ENCODE data around the gene MLX.
A peak's percentile ranks its signal among the peaks of the same experiment; 100 is the strongest.

MLX gene, protein sequence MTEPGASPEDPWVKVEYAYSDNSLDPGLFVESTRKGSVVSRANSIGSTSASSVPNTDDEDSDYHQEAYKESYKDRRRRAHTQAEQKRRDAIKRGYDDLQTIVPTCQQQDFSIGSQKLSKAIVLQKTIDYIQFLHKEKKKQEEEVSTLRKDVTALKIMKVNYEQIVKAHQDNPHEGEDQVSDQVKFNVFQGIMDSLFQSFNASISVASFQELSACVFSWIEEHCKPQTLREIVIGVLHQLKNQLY

DNA sequence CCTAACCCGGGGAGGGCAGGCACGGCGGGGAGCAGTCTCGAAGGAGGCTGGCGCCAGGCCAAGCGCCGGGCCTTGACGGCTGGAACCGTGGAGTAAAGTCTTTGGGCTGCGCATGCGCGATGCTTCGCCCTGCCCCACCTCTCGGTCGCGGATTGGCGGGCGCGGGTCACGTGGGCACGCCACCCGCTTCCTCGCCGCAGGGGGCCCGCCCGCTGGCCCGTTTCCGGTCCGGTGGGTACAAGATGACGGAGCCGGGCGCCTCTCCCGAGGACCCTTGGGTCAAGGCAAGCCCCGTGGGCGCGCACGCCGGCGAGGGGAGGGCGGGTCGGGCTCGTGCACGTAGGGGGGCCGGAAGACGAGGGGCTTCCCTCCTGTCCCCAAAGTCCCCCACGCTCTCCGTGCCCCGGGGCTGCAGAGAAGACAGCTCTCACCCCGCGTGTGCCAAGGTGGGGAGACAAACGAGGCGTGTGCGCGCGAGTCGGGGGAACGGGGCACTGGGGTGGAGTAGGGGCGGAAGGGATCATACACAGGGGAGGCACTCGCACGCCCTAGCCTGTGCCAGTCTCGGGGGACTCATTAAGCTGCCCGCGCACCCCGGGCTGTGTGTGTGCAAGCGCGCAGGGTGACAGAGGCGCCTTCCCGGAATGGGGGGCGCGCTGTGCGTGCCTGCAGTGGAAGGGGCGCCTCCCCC is at the start of gene MLX:
Gene MLX (plus strand): TSS at position 218 of the 691 bp plus-strand sequence. CDS start 25 bp downstream, at position 243.
- peak; percentile 100 for DNase-seq (ENCODE audit: low spot score)

DNA sequence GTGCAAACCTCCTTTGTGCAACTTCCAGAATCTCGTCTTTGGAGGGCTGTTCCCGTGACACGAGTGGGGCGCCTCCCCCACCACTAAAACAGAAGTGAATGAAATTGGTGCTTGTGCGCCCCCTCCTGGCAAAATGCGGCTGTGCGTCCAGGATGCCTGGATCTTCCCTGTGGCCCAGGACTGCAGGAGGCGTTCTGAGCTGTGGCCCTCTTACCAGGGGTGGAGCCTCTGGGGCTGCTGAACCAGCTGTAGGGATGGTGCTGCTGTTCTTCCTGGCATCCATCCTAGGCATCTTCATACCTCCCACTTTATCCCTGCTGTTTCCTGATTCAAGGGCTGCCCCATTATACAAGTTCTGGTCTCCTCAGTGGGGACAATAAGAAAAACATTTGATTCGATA is 49.4 kb upstream of the MLX start:
- peak; percentile 97 for DNase-seq (ENCODE audit: low spot score)

DNA sequence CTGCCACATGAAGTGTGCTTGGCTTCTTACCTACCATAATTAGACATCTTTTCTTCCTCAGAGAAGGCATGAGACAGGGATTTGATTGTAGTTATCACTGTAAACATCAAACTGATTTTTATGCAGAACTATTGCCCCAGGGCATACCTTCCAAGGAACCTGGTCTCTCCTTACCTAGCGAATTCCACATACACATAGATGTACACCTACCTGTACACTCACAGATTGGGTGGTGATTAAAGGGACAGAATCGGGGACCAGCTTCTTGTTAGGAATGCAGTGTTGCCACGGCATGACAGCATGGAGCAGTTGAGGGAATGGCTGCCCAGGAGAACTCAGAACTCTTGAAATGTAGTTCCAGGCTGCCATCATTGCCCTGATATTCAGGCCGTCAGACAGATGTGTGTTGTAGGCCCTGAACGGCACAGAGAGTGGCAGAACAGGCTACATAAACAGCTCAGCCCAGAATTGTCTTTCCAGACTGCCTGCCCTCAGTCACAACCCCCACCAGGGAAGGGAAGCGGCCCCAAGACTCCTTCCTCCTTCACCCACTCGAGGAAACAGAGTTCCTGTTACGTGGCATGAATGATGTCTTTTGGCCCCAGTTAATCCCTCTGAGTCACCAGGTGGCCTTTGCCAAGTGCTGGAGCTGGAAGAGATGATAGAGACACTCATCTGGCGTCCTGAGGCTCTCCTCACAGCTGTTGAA is 48.7 kb upstream of the MLX start:
- peak; percentile 89 for DNase-seq (ENCODE audit: low spot score)

DNA sequence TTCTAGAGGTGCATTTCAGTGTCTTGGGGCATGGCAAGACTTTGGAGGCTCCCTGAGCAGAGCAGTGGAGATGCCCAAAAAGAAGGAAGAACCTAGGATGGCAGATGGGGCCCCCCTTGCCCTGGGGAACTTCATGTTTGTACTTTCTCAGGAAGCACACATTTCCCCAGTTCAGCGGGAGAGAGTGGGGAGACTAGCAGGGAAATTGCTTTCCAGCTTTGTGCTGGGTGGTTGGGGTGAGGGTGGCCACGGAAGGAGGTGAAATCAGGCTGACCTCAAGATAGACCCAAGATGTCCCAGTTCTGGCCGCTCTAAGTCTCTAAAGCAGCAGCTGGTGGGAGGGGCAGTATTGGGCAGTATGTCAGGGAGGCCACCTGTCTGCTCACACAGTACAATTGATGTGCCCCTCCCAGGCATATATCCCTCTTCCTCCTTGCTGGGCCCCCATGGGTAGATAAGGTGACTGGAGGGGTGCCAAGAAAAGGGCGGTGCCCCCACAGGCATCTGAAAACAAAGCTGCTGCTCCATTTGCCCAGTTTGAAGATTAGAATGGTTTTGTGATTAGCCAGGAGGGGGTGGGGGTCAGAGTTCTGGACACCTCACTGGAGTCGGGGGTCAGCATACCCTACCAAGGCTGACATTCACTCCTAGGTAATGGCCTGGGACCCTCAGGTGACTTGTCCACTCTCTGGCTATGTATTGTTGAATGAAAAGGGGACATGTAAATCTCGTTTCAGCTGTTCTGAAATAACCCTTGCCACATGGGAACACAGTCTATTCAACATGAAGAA is 48.0 kb upstream of the MLX start:
- DNase-seq (ENCODE audit: low spot score), result no peak

DNA sequence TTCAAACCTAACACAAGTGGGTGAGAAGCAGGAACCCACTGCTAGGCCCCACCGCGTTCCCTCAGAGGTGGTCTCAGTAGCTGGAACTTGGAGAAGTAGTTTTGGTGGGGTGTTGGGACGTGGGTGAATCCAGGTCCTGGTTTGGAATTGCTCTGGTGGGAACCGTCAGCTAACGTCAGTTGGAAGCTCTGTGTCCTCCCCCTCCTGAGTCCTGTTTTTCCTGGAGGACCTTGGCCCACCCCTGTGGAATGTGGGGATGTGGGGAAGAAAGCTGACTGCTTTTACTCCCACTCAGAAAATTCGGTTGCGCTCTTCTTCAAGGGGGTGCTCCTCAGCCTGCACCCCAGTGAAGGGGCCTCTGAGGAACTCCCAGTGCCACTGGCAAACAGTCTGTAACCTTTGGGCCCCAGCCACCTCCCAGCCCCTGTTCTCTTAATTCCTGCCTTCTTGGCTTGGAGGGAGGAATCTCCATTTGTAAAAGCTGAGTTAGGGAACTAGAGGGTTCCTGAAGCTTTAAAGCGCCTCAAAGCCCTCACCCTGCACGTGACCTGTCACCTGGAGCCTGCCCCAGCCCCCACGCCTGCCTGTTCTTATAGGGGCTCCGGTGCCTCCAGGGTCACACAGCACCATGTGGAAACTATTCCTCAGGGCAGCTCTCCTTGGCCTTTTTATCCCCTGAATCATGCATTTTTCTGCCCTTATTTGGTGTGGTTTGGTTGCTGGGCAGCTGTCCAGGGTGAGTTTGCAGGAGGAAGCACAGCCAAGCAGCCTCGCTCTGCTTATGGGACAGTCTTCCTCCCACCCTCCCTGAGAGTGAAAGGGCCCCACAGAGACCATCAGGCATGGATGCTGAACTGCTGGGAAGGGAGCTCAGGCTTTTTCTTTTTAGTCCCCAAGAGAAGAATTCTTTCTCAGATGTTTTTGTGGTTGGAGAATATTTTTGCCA is 47.1 kb upstream of the MLX start:
- DNase-seq (ENCODE audit: low spot score), result peak; percentile 93

DNA sequence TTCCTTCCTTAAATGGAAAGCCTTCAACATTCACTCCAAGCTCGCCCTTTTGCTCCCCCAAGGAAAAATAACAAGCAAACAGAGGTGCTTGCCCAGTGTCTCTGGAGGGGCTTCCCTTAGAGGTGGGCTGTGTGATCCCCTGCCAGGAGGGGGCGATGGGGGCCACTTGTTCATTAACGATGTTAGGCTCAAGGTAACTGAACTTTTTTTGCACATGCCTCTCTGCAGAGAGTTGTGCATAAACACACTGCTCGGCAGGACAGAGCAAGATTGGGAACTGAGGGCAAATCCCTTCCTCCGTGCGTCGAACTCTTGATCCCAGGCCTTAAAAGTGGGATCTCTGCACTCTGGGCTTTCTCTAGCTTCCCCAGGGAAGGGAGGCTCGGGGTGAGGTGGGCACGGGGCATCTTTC is 46.4 kb upstream of the MLX start:
- DNase-seq (ENCODE audit: low spot score), result no peak

DNA sequence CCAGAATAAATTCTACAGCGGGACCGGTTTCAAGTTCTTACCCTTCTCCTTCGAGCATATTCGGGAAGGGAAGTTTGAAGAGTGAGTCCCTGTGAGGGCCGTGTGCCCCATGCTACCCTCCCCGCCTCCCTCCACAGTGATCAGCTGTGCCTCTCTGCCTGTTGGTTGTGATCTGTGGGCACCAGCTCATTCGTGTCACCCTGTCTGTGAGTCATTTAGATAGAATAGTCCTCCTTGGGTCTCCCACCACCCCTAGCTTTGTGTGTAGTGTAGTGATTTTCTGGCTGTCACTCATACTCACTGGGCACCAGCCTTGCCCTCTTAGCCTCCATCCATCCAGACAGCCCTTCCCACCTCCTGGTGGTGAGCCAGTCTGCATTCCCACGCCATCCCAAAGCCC is 45.9 kb upstream of the MLX start:
- no peak for DNase-seq (ENCODE audit: low spot score)

DNA sequence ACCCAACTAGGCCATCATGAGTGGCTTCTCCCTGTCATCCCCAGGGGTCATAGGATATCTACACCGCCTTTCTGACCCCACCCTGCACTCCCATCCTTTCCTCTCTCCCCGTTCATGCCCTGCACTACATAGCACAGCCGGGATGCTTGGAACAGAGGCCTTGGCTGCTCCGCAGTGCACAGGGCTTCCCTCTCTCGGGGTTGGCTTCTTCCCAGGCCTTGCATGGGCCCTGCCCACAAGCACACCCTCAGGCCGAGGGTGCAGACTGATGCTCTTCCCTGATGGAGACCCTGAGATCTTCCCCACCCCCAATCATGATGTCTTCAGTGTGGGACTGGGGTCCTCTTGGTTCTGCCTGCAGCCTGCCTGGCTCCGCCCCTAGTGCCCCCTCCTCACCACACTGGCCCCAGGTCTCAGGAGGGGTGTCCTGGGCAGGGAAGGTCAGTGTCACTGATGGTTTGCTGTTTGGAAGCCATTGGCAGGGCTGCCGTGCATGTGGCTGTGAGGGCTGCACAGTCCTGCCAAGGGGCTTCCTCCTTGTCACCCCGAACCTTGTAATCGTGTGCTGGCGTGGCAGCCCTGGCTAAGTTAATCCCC is 45.1 kb upstream of the MLX start:
- DNase-seq (ENCODE audit: low spot score), result no peak

DNA sequence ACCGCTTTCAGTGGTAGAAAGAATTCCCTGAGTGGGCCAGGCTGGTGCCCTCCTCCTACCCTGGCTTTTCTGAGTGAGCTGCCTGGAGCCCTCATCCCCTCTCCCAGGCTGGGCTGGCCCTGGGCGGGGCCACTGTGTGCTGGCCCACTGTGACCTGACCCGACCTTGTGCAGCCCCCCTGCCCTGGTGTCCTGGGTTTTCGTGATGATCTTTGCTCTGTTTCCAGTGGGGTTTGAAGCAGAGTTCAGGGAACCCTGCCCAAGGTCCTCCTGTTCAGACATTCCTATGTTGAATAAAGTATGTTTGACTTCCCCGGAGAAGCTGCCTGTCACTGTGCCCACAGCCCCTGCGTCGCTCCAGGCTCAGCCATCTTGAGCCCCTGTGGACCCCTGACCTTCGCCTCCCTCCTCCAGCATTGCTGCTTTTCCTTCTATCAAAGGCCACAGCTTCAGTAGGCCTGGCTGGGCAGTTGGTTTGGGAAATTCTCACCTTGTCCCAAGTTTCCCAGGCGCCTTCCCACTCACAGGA is 44.6 kb upstream of the MLX start:
- DNase-seq (ENCODE audit: low spot score), result no peak

DNA sequence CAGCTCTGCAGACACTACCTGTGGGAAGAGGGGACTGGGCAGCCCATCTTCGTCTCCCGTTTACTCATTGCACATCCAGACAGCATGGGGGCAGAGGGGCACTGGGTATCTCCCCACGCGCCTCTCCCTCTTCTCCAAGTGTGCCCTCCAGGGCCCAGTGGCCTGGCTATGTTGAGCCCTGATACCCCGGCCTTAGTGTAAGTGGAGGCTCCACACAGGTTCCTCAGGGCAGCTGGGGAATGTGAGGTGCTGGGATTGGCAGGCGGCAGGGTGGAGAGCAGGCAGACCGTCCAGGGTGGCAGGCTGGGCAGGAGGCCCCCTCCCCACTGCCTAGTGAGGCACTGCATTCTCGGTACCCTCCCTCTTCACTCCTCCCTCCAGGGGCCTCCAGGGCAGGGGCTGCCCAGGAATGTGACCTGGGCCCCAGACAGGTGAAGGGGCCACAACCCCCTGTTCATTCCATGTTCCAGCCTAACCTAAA is 44.1 kb upstream of the MLX start:
- no peak for DNase-seq (ENCODE audit: low spot score)

DNA sequence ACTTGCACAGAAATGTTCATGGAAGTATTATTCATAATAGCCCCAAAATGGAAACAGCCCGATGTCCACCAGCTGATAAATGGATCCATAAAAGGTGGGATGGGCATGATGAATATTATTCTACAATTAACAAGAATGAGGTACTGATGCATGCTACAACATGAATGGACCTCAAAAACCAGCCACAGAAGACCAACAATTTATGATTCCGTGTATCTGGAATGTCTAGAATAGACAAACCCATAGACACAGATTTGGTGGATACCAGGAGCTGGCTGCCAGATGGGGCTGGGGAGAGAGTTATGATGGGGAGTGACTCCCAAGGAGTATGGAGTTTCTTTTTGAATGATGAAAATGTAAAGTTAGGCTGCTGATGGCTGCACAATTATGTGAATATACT is 41.7 kb upstream of the MLX start:
- peak; percentile 46 for DNase-seq (ENCODE audit: low spot score)

DNA sequence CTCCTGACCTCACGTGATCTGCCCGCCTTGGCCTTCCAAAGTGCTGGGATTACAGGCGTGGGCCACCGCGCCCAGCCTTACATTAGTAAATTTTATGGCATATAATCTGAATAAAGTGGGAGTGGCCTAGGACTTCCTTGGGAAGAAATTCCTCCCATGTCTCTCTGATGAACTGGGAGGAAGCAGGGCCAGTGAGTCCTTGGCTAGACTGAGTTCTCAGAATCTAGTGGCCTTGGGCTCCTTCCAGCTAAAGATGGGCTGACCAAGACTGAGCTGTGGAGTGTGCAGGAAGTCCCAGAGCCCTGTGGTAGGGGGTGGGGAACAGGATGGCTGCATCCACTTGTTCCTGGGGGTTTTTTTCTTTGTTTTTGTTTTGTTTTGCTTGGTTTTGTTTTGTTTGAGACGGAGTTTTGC is 40.9 kb upstream of the MLX start:
- peak; percentile 46 for DNase-seq (ENCODE audit: low spot score)

DNA sequence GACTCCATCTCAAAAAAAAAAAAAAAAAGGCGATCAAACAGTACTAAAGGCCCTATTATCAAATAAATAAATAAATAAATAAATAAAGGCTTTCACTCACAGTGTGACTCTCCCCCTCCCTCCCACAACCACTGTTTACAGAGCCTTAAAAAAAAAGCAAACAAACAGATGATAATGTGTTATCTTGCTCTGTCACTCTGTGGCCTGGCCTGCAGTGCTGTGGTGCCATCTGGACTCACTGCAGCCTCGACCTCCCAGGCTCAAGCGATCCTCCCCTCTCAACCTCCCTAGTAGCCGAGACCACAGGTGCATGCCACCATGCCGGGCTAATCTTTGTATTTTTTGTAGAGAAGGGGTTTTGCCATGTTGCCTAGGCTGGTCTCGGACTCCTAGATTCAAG is 39.0 kb upstream of the MLX start:
- no peak for DNase-seq (ENCODE audit: low spot score)

DNA sequence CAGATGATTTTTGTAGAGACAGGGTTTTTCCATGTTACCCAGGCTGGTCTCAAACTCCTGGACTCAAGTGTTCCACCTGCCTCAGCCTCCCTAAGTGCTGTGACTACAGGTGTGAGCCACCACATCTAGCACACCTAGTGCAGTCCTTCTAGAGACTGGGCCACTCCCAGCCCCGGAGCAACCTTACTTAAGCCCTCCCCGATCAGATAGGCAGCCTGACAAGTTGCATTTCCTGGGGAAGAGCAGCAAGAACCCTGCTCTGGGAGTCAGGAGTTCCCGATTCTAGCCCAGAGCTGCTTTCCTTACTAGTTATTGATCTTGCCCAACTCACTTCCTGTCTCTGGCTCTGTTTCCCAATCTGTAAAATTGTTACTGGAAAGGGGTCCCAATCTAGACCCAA is 37.8 kb upstream of the MLX start:
- no peak for DNase-seq (ENCODE audit: low spot score)

DNA sequence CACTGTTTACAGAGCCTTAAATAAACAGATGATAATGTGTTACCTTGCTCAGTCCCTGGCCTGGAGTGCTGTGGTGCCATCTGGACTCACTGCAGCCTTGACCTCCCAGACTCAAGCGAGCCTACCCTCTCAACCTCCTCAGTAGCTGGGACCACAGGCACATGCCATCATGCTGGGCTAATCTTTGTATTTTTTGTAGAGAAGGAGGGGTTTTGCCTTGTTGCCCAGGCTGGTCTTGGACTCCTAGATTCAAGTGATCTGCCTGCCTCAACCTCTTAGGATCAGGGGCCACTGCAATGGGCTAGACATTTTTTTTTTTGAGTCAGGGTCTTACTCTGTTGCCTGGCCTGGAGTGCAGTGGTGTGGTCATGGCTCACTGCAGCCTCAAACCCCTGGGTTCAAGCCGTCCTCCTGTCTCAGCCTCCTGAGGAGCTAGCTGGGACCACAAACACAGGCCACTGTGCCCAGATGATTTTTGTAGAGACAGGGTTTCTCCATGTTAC is 35.9 kb upstream of the MLX start:
- no peak for DNase-seq (ENCODE audit: low spot score)

DNA sequence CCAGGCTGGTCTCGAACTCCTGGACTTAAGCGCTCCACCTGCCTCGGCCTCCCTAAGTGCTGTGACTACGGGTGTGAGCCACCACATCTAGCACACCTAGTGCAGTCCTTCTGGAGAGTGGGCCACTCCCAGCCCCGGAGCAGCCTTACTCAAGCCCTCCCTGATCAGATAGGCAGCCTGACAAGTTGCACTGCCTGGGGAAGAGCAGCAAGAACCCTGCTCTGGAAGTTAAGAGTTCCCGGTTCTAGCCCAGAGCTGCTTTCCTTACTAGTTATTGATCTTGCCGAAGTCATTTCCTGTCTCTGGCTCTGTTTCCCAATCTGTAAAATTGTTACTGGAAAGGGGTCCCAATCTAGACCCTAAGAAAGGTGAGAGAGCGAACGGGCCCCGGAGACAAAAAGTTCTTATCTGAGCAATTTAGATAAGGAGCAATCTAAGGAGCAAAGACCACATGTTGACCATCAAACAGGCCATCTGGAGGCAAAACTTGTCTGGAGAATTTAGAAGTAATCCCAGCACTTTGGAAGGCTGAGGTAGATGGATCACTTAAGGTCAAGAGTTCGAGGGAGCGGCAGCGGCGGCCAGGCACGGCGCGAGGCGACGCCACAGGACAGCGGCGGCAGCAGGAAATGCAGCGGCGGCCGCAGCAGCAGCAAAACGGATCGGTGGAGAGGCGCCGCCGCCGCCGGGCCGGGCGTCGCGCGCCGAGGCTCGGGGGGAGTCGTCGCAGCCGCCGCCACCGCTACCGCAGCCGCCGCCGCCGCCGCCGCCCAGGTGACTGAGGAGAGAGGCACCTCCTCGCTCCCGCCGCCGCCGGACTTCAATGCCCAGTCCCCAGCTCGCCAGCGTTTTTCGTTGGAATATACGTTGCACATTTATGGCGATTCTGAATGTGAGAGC is 35.2 kb upstream of the MLX start:
- peak; percentile 41 for DNase-seq (ENCODE audit: low spot score)

DNA sequence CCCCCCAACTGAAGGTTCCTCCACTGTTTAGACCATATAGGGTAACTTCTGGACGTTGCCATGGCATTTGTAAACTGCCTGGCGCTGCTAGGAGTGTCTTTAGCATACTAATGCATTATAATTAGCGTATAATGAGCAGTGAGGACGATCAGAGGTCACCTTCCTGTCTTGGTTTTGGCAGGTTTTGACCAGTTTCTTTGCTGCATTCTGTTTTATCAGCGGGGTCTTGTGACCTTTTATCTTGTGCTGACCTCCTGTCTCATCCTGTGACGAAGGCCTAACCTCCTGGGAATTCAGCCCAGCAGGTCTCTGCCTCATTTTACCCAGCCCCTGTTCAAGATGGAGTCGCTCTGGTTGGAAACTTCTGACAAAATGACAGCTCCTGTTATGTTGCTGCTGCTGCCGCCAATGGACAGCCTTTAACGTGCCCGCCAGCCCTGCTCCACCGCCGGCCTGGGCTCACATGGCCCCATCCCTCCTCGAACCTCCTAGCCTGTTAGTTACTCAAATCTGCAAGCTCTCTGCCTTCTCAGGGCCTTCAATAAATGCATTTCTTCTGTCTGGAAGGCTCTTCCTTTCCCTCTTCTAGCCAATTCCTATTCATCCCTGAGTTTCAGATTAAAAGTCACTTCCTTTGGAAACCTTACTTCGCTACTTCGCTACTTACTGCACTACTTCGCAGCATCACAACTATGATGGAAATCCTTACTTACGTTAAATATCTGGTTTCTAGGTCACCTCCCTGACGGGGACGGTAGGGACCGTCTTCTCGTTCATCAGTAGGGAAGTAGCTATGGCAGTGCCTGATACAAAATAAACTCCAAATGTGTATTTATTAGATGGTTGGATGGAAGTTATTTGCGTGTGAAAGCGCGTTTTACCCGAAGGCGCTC is 31.5 kb upstream of the MLX start:
- DNase-seq (ENCODE audit: low spot score), result no peak

DNA sequence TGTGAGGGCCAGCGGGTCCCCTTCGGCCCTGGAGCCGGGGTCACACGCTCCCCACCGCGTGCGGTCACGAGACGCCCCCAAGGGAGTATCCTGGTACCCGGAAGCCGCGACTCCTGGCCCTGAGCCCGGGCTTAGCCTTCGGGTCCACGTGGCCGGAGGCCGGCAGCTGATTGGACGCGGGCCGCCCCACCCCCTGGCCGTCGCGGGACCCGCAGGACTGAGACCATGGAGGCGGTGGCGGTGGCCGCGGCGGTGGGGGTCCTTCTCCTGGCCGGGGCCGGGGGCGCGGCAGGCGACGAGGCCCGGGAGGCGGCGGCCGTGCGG is 30.9 kb upstream of the MLX start, which contains the start of gene NAGLU:
Gene NAGLU (plus strand): TSS at position 194 of the 324 bp plus-strand sequence. CDS start 32 bp downstream, at position 226.
- DNase-seq (ENCODE audit: low spot score), result peak; percentile 100
